Mammary epithelial cell (primary cell): ENCODE results near the gene GRAP.

Source experiments
- CTCF ChIP-seq, 2 donors: IDR thresholded peaks in 1 of 2; conservative IDR thresholded peaks in 1 of 2; 2 replicates each; pipeline ENCODE4 v1.5.1; 2011 to 2012; ENCODE audit warnings: inconsistent platforms in 2 of 2, low read length in 2 of 2, mild to moderate bottlenecking in 2 of 2, control low read depth in 1 of 2, low read depth in 1 of 2; ENCODE audit not compliant: insufficient read depth in 1 of 2; ENCODE audit errors: extremely low read depth in 1 of 2
- EZH2 ChIP-seq: IDR thresholded peaks from 2 replicates; pipeline ENCODE4 v1.6.1; 2012; ENCODE audit warnings: low read length, inconsistent platforms, borderline replicate concordance

- TF ChIP-seq CTCF (conservative IDR thresholded peaks at IDR 0.05 in 1 of 2, IDR thresholded peaks at IDR 0.05 in 1 of 2; ENCODE audit: extremely low read depth in 1 of 2, insufficient read depth in 1 of 2, low read depth in 1 of 2, low read length in 2 of 2) (no peak), EZH2 (no peak)
Measured at GRCh38 chr17:19022747-19023146, 24.0 kb downstream of the GRAP start.
